Mesodermal cell (in vitro differentiated cells): ENCODE results near the gene MSTN. TPM values are rescaled to one million over a fixed set of nuclear protein-coding genes. Genes with fewer than 3 reads are reported as not detected.

ENCODE experiments used
- H3K27ac ChIP-seq: 2 replicates; pipeline ENCODE4 v1.7.0; 2013; ENCODE audit warnings: mild to moderate bottlenecking, low read depth, low read length, moderate library complexity; ENCODE audit not compliant: severe bottlenecking
- H3K36me3 ChIP-seq: 2 replicates; pipeline ENCODE4 v1.7.1; 2013; ENCODE audit warnings: mild to moderate bottlenecking, low read length, moderate library complexity; ENCODE audit not compliant: control insufficient read depth, insufficient read depth
- H3K4me1 ChIP-seq: one replicate; pipeline ENCODE4 v1.7.1; 2013; ENCODE audit warnings: mild to moderate bottlenecking, low read length; ENCODE audit not compliant: insufficient read depth, control insufficient read depth, poor library complexity, severe bottlenecking
- H3K4me3 ChIP-seq: 2 replicates; pipeline ENCODE4 v1.7.0; 2013; ENCODE audit warnings: low read length, control low read depth, mild to moderate bottlenecking; ENCODE audit not compliant: insufficient read depth, poor library complexity, severe bottlenecking; ENCODE audit errors: extremely low read depth
- H3K9me3 ChIP-seq: 2 replicates; pipeline ENCODE4 v1.7.1; 2013; ENCODE audit warnings: mild to moderate bottlenecking, low read length, moderate library complexity; ENCODE audit not compliant: control insufficient read depth
- WGBS, 2 experiments: methylation state at CpG; one replicate each; pipeline ENCODE4 v1.1.5; 2013; ENCODE audit warnings: missing lambda C conversion rate in 2 of 2; ENCODE audit not compliant: insufficient coverage in 2 of 2; 5-methylcytosine and 5-hydroxymethylcytosine counted together
- polyA plus RNA-seq, 2 experiments: library from polyadenylated mRNA; stranded (reverse); fragments of 50-300 nt; gene quantifications; one replicate each; pipeline ENCODE4 v1.2.3, GENCODE V29; 2013

MSTN gene
- polyA plus RNA-seq (2013, experiment 1 of 2): not detected
- polyA plus RNA-seq (2013, experiment 2 of 2): 0.15 TPM

- 86% methylated on average over 1 of the region's 2 CpGs; no CpG with 5 or more reads in 1 of the 2 experiments for WGBS, 2 experiments
- no peaks in the 10 kb centered on the region for H3K4me1 ChIP-seq
- no peaks in the 10 kb centered on the region for H3K36me3 ChIP-seq
- no peak within 1 kb of the TSS for H3K4me3 ChIP-seq
- H3K27ac ChIP-seq: no peak within 1 kb of the TSS
- H3K9me3 ChIP-seq: no peaks in the 10 kb centered on the region
Measured at GRCh38 chr2:190062601-190063000, at the start of gene MSTN. Gene MSTN, minus strand, starts transcription at chr2:190062729. Its CDS starts 133 bp downstream, at chr2:190062596.

GRCh38 chr2:190111166-190111565, 48.6 kb upstream of the MSTN start:
- no peak overlapping the region for H3K27ac ChIP-seq
- H3K4me3 ChIP-seq: no peak overlapping the region
- H3K4me1 ChIP-seq: no peaks in the 10 kb centered on the region
- WGBS, 2 experiments: 86 to 90% methylated on average over 1 of the region's 1 CpG
- no peaks in the 10 kb centered on the region for H3K9me3 ChIP-seq
- H3K36me3 ChIP-seq: no peaks in the 10 kb centered on the region

- H3K4me3 ChIP-seq: no peak overlapping the region
- H3K4me1 ChIP-seq: no peaks in the 10 kb centered on the region
- 90 to 93% methylated on average over 6 to 7 of the region's 7 CpGs for WGBS, 2 experiments
- no peak overlapping the region for H3K27ac ChIP-seq
- no peaks in the 10 kb centered on the region for H3K9me3 ChIP-seq
- H3K36me3 ChIP-seq: no peaks in the 10 kb centered on the region
Measured at GRCh38 chr2:190110699-190111098, 48.2 kb upstream of the MSTN start.

GRCh38 chr2:190110131-190110530, 47.6 kb upstream of the MSTN start:
- Histone ChIP-seq H3K9me3 (no peaks in the 10 kb centered on the region), H3K36me3 (no peaks in the 10 kb centered on the region), H3K4me1 (no peaks in the 10 kb centered on the region), H3K27ac (no peak overlapping the region), H3K4me3 (no peak overlapping the region)
- 80% methylated on average over 1 of the region's 2 CpGs; no CpG with 5 or more reads in 1 of the 2 experiments for WGBS, 2 experiments

- H3K9me3 ChIP-seq: no peaks in the 10 kb centered on the region
- no peak overlapping the region for H3K27ac ChIP-seq
- no peak overlapping the region for H3K4me3 ChIP-seq
- WGBS, 2 experiments: 75 to 100% methylated on average over 1 to 2 of the region's 4 CpGs
- no peaks in the 10 kb centered on the region for H3K4me1 ChIP-seq
- H3K36me3 ChIP-seq: no peaks in the 10 kb centered on the region
Measured at GRCh38 chr2:190107409-190107808, 44.9 kb upstream of the MSTN start.

GRCh38 chr2:190106783-190107182, 44.3 kb upstream of the MSTN start:
- H3K36me3 ChIP-seq: no peaks in the 10 kb centered on the region
- H3K27ac ChIP-seq: no peak overlapping the region
- no peaks in the 10 kb centered on the region for H3K9me3 ChIP-seq
- no peaks in the 10 kb centered on the region for H3K4me1 ChIP-seq
- H3K4me3 ChIP-seq: no peak overlapping the region

- no peak overlapping the region for H3K27ac ChIP-seq
- WGBS, 2 experiments: 83 to 100% methylated on average over 1 of the region's 2 CpGs
- H3K36me3 ChIP-seq: no peaks in the 10 kb centered on the region
- no peaks in the 10 kb centered on the region for H3K4me1 ChIP-seq
- no peak overlapping the region for H3K4me3 ChIP-seq
- no peaks in the 10 kb centered on the region for H3K9me3 ChIP-seq
Measured at GRCh38 chr2:190105554-190105953, 43.0 kb upstream of the MSTN start.

GRCh38 chr2:190103144-190103543, 40.6 kb upstream of the MSTN start:
- H3K9me3 ChIP-seq: no peaks in the 10 kb centered on the region
- no peak overlapping the region for H3K27ac ChIP-seq
- WGBS, 2 experiments: 92 to 93% methylated on average over 2 of the region's 3 CpGs
- H3K4me3 ChIP-seq: no peak overlapping the region
- H3K4me1 ChIP-seq: no peaks in the 10 kb centered on the region
- no peaks in the 10 kb centered on the region for H3K36me3 ChIP-seq

- WGBS, 2 experiments: 65 to 80% methylated on average over 1 to 2 of the region's 3 CpGs
- Histone ChIP-seq H3K9me3 (no peaks in the 10 kb centered on the region), H3K27ac (no peak overlapping the region), H3K36me3 (no peaks in the 10 kb centered on the region), H3K4me3 (no peak overlapping the region), H3K4me1 (no peaks in the 10 kb centered on the region)
Measured at GRCh38 chr2:190099890-190100697, 37.6 kb upstream of the MSTN start.

GRCh38 chr2:190098851-190099250, 36.3 kb upstream of the MSTN start:
- Histone ChIP-seq H3K4me3 (no peak overlapping the region), H3K9me3 (no peaks in the 10 kb centered on the region), H3K27ac (no peak overlapping the region), H3K4me1 (no peaks in the 10 kb centered on the region), H3K36me3 (no peaks in the 10 kb centered on the region)

GRCh38 chr2:190097115-190097514, 34.6 kb upstream of the MSTN start:
- Histone ChIP-seq H3K36me3 (no peaks in the 10 kb centered on the region), H3K27ac (no peak overlapping the region), H3K9me3 (no peaks in the 10 kb centered on the region), H3K4me3 (no peak overlapping the region), H3K4me1 (no peaks in the 10 kb centered on the region)
- WGBS, 2 experiments: 60% methylated on average over 1 of the region's 1 CpG; no CpG with 5 or more reads in 1 of the 2 experiments
